Measurements from ENCODE around the gene EHBP1L1.

EHBP1L1 gene

DNA sequence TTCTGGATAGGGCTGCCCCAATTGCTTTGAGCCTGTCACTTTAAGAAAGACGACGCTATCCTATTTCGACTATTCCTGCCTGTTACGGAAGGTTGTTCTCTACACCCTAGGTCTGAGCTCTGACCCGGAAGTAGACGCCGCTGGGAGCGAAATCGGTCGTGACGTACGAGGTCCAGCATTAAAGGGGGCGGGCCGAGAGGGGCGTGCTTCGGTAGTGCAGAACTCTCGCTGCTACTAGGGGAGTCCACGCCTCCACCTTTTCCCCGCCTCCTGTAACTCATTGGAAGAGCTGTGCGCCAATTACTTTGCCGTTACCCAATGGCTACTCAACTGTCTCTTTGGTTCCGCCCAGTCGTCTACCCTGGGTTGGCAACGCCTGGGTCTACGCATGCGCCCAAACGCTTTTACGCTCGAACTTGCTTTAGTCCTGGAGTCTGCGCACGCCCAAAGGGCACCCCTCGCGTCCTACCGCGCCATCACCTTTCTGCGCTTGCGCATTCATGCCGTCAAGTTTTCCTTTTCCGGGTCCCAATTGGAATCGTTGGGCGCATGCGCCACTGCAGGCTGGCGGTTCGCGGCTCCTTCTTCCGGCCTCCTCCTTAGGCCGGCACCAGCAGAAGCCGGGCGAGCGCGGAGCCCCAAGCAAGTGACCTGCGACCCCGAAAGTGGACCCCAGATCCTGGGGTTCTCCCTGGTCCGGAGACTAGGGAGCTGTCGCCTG is 39.5 kb downstream of the EHBP1L1 start, which contains the start of gene PCNX3:
TSS of gene PCNX3 (plus strand) at position 548 of the 721 bp plus-strand sequence. CDS start 536 bp downstream, outside the sequence.
- DNase-seq (ENCODE audit: low spot score): peak; percentile 100

GRCh38 chr11:65615950-65616574 is 40.2 kb downstream of the EHBP1L1 start:
- peak; percentile 43 for DNase-seq (ENCODE audit: low spot score)

- DNase-seq (ENCODE audit: low spot score): no peak
Measured at GRCh38 chr11:65616575-65617001, 40.7 kb downstream of the EHBP1L1 start.

- no peak for DNase-seq (ENCODE audit: low spot score)
Measured at GRCh38 chr11:65617136-65617850, 41.4 kb downstream of the EHBP1L1 start.

- DNase-seq (ENCODE audit: low spot score): no peak
Measured at GRCh38 chr11:65617990-65618751, 42.3 kb downstream of the EHBP1L1 start.

DNA sequence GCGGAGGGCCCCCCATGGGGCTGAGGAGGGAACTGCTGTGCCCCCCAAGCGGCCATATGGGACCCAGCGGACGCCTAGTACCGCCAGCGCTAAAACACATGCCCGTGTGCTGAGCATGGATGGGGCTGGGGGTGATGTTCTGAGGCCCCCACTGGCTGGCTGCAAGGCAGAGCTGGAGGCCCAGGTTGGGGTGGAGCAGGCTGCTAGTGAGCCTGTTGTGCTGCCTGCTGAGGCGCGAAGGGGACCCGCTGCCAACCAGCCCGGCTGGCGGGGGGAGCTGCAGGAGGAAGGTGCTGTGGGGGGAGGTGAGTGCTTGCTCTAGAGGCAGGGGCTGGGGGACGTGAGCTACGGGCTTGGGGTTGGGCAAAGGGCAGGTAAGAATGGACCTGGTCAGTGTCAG is 42.9 kb downstream of the EHBP1L1 start:
- DNase-seq (ENCODE audit: low spot score): no peak

- no peak for DNase-seq (ENCODE audit: low spot score)
Measured at GRCh38 chr11:65619281-65619928, 43.6 kb downstream of the EHBP1L1 start.

DNA sequence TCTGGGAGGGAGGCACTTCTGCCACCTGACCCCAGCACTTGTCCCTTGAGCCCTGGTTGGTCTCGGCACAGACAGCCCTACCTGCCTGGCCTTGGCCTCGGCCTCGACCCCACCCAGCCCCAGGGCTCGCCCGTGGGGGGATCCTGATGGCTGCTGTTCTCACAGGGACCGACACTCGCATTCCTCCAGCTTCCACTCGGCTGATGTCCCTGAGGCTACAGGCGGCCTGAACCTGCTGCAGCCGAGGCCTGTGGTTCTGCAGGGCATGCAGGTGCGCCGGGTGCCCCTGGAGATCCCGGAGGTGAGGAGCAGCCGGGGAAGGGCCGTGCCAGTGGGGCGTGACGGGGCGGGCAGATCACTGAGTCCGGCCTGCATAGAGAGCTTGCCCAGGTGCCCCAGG is 44.8 kb downstream of the EHBP1L1 start:
- no peak for DNase-seq (ENCODE audit: low spot score)

GRCh38 chr11:65621460-65621859 is 45.6 kb downstream of the EHBP1L1 start:
- no peak for DNase-seq (ENCODE audit: low spot score)

DNA sequence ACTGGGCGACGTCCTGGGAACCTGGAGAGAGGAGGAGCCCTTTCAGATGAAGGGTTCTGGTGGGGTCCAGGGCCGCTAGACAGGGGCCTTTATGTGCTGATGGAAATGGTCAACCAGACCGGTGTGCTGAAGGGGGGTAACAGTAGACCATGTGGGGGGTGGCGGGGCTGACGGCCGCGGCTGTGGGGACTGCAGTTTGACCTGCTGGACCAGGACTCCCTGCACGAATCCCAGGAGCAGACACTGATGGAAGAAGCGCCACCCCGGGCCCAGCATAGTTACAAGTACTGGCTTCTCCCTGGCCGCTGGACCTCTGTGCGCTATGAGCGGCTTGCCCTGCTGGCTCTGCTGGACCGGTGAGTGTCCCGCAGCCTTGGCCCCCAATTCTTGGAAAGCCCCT is 46.2 kb downstream of the EHBP1L1 start:
- no peak for DNase-seq (ENCODE audit: low spot score)

DNA sequence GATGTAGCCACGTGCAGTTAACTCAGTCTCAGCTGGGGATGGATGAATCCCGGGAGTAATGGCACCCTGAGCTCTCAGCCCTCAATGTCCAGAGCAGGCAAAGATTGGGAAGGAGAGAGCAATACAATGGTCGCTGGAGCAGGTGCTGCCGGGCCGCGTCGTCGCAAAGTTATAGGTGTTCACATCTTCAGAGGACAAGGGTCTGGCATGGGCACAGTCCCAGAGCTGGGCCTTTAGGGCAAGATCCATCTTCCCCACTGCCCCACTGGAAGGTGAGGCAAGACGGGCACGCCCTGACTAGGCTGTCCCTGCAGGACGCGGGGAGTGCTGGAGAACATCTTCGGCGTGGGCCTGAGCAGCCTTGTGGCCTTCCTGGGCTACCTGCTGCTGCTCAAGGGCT is 47.3 kb downstream of the EHBP1L1 start:
- DNase-seq (ENCODE audit: low spot score): no peak

- no peak for DNase-seq (ENCODE audit: low spot score)
Measured at GRCh38 chr11:65623852-65624616, 48.2 kb downstream of the EHBP1L1 start.

DNA sequence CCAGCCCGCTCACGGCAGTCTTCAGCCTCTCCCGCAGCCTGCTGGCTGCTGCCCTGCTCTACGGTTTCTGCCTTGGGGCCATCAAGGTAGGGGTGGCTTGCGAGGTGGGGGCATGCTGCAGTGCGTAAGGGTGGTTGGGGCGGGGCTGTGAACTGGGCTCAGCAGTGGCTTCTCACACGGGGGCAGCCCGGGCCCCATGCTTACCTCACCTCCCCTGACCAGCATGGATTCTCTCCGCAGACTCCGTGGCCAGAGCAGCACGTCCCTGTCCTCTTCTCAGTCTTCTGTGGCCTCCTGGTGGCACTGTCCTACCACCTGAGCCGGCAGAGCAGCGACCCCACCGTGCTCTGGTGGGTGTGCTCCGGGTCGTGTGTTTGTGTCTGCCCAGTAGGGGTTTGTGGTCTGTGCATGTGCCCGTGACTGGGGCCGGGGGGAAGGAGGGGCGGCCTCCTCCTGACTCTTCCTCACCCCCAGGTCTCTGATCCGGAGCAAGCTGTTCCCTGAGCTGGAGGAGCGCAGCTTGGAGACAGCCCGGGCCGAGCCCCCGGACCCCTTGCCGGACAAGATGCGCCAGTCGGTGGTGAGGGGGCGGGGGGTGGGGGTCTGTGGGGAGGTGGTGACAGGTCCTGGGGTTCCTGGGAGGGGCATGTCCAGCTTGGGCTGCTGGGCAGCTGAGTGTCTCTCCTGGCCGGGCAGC is 49.2 kb downstream of the EHBP1L1 start:
- DNase-seq (ENCODE audit: low spot score): no peak

- no peak for DNase-seq (ENCODE audit: low spot score)
Measured at GRCh38 chr11:65625628-65626342, 49.9 kb downstream of the EHBP1L1 start.

GRCh38 chr11:65627202-65627601 is 51.3 kb downstream of the EHBP1L1 start:
- DNase-seq (ENCODE audit: low spot score): no peak

- no peak for DNase-seq (ENCODE audit: low spot score)
Measured at GRCh38 chr11:65629579-65629978, 53.7 kb downstream of the EHBP1L1 start.

GRCh38 chr11:65630215-65630614 is 54.4 kb downstream of the EHBP1L1 start:
- DNase-seq (ENCODE audit: low spot score): no peak

- no peak for DNase-seq (ENCODE audit: low spot score)
Measured at GRCh38 chr11:65633390-65634108, 57.7 kb downstream of the EHBP1L1 start.

- no peak for DNase-seq (ENCODE audit: low spot score)
Measured at GRCh38 chr11:65634109-65634436, 58.2 kb downstream of the EHBP1L1 start.

Data from SK-N-DZ (cell line).